ENCODE results near the gene MRS2. TPM values are rescaled to one million over a fixed set of nuclear protein-coding genes. Genes with fewer than 3 reads are reported as not detected.

MRS2 gene
- total RNA-seq, 1 experiment from 2014 or later = 23.0 TPM

DNA sequence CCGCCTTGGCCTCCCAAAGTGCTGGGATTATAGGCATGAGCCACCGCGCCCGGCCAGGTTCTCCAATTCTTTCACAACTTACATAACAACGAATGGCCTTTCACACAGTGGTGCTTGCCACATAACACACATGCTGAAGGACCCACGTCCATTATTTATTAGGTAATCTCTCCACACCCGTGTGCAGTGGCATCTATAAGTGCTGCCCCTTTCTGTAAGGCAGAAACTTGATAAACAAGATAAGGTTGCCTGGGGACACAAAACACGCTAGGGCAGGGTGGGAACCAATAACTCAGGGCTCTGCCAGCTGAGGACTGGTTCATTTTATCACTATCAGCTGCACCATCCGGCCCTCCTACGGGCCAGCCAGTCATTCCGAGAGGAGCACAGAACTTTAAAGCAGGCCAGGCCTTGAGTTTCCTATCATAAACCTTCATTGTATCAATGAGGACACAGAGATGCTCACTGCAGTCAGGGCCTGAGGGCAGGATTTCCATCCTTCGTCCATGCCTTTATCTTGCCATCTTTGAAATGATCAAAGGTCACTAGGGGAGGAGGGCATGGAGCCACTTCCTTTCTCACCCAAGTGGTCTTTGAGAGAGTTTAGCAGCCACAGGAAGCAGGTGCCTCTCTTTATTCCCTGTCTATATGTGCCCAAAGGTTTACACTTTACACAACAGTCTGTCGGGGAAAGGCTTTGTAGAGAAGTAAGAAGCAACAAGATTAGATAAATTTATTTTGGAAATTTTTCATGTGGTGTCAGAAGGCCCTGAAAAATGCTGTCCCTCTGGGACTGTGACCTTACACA lies 49.0 kb downstream of the MRS2 start:
- Mint-ChIP-seq H3K27ac (ENCODE audit: low read depth, unreplicated experiment) (no peak overlapping the region), H3K27me3 (ENCODE audit: insufficient read depth, unreplicated experiment) (no peaks in the 10 kb centered on the region), H3K4me1 (ENCODE audit: insufficient read depth, unreplicated experiment) (peaks cover 6% of the 10 kb centered on the region), H3K4me3 (ENCODE audit: unreplicated experiment) (no peak overlapping the region), H3K9me3 (ENCODE audit: unreplicated experiment) (no peaks in the 10 kb centered on the region), H3K36me3 (ENCODE audit: insufficient read depth, unreplicated experiment) (no peaks in the 10 kb centered on the region)
- POLR2A ChIA-PET = no interaction called here
- DNase-seq (ENCODE audit: unreplicated experiment) = no peak
- TF ChIP-seq, protein P1, sequence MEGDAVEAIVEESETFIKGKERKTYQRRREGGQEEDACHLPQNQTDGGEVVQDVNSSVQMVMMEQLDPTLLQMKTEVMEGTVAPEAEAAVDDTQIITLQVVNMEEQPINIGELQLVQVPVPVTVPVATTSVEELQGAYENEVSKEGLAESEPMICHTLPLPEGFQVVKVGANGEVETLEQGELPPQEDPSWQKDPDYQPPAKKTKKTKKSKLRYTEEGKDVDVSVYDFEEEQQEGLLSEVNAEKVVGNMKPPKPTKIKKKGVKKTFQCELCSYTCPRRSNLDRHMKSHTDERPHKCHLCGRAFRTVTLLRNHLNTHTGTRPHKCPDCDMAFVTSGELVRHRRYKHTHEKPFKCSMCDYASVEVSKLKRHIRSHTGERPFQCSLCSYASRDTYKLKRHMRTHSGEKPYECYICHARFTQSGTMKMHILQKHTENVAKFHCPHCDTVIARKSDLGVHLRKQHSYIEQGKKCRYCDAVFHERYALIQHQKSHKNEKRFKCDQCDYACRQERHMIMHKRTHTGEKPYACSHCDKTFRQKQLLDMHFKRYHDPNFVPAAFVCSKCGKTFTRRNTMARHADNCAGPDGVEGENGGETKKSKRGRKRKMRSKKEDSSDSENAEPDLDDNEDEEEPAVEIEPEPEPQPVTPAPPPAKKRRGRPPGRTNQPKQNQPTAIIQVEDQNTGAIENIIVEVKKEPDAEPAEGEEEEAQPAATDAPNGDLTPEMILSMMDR (IDR thresholded peaks at IDR 0.05; ENCODE audit: unreplicated experiment) = no peak
- intact Hi-C loops (cut with micrococcal nuclease) = no loop called here
- CTCF ChIA-PET = no interaction called here
- no TSS peak for BruUV-seq (replicated peaks)

GRCh38 chr6:24453921-24454320 lies 51.2 kb downstream of the MRS2 start:
- no peaks in the 10 kb centered on the region for H3K27me3 Mint-ChIP-seq (ENCODE audit: insufficient read depth, unreplicated experiment)
- H3K9me3 Mint-ChIP-seq (ENCODE audit: unreplicated experiment) = no peaks in the 10 kb centered on the region
- no peak overlapping the region for H3K4me3 Mint-ChIP-seq (ENCODE audit: unreplicated experiment)
- peaks cover 7% of the 10 kb centered on the region for H3K4me1 Mint-ChIP-seq (ENCODE audit: insufficient read depth, unreplicated experiment)
- no peak for DNase-seq (ENCODE audit: unreplicated experiment)
- POLR2A ChIA-PET = interaction anchor here (0.6 kb wide), 2 partner anchors 11 to 70 kb away, joined by 3 to 5 read pairs; no protein-coding TSS in a partner anchor
- CTCF ChIA-PET = no interaction called here
- no peaks in the 10 kb centered on the region for H3K36me3 Mint-ChIP-seq (ENCODE audit: insufficient read depth, unreplicated experiment)
- TF ChIP-seq, protein P1 (IDR thresholded peaks at IDR 0.05; ENCODE audit: unreplicated experiment) = no peak
- H3K27ac Mint-ChIP-seq (ENCODE audit: low read depth, unreplicated experiment) = no peak overlapping the region
- BruUV-seq (replicated peaks) = no TSS peak
- intact Hi-C loops (cut with micrococcal nuclease) = no loop called here

DNA sequence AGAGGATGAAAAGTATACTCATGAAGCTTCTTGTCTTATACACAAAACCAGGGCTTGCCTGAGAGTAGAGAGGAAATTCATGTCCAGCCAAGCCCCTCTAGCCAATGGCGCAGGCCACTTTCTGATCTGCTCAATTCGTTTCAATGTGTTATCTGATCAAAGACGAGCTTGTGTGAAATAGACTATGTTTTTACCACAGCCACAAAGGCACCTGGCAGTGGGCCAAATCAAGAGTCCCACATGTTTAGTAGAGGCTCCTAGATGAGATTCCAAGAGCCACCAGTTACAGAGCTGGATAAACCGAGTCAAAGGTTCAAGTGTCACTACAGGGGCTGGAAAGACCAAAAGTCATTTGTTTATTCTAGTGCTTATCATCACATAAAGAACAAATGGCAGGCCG lies 51.7 kb downstream of the MRS2 start:
- intact Hi-C loops (cut with micrococcal nuclease) = no loop called here
- BruUV-seq (replicated peaks) = no TSS peak
- TF ChIP-seq, protein P1 (IDR thresholded peaks at IDR 0.05; ENCODE audit: unreplicated experiment) = no peak
- no peak for DNase-seq (ENCODE audit: unreplicated experiment)
- Mint-ChIP-seq H3K36me3 (ENCODE audit: insufficient read depth, unreplicated experiment) (no peaks in the 10 kb centered on the region), H3K4me1 (ENCODE audit: insufficient read depth, unreplicated experiment) (peaks cover 8% of the 10 kb centered on the region), H3K27me3 (ENCODE audit: insufficient read depth, unreplicated experiment) (no peaks in the 10 kb centered on the region), H3K4me3 (ENCODE audit: unreplicated experiment) (no peak overlapping the region), H3K9me3 (ENCODE audit: unreplicated experiment) (no peaks in the 10 kb centered on the region), H3K27ac (ENCODE audit: low read depth, unreplicated experiment) (no peak overlapping the region)
- ChIA-PET POLR2A (interaction anchor here (0.6 kb wide), 2 partner anchors 12 to 1742 kb away, joined by 3 read pairs; no protein-coding TSS in a partner anchor), CTCF (no interaction called here)

DNA sequence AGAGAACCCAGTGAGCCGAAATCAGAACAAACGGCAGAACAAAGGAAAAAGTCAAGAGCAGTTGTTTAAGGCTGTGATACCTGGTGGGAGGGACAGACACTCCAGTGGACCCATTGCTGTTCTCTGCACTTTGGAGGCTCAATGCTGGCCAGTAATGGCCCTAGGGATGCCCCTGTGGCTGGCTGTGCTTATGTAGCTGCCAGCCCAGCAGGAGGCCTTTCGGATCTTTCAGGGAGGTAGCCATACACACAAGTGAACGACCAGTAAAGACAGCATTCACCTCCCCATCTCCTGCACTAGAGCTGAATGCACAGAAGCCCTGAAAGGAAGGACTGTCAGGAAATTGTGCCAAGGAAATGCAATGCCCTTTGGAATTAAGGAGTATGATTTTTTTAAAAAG lies 52.3 kb downstream of the MRS2 start:
- intact Hi-C loops (cut with micrococcal nuclease) = no loop called here
- no peak overlapping the region for H3K4me3 Mint-ChIP-seq (ENCODE audit: unreplicated experiment)
- TF ChIP-seq, protein P1 (IDR thresholded peaks at IDR 0.05; ENCODE audit: unreplicated experiment) = no peak
- CTCF ChIA-PET = no interaction called here
- POLR2A ChIA-PET = interaction anchor here (0.6 kb wide), 1 partner anchor 1742 kb away, joined by 3 read pairs; no protein-coding TSS in a partner anchor
- H3K9me3 Mint-ChIP-seq (ENCODE audit: unreplicated experiment) = no peaks in the 10 kb centered on the region
- DNase-seq (ENCODE audit: unreplicated experiment) = no peak
- no peaks in the 10 kb centered on the region for H3K27me3 Mint-ChIP-seq (ENCODE audit: insufficient read depth, unreplicated experiment)
- no peak overlapping the region for H3K27ac Mint-ChIP-seq (ENCODE audit: low read depth, unreplicated experiment)
- H3K36me3 Mint-ChIP-seq (ENCODE audit: insufficient read depth, unreplicated experiment) = no peaks in the 10 kb centered on the region
- no TSS peak for BruUV-seq (replicated peaks)
- peaks cover 9% of the 10 kb centered on the region for H3K4me1 Mint-ChIP-seq (ENCODE audit: insufficient read depth, unreplicated experiment)

Data from MCF 10A (cell line).